OCI-LY1 (cell line): ENCODE results near the gene PTPRZ1.

Experiments used
- H2AFZ ChIP-seq: fragments of 200-600 bp; sonication (generic), shearing (Covaris generic); 2 replicates; pipeline ENCODE4 v1.6.0; 2014; ENCODE audit warnings: antibody characterized with exemption, mild to moderate bottlenecking, low read length
- H3F3A ChIP-seq: fragments of 200-600 bp; sonication (generic), shearing (Covaris generic); 2 replicates; pipeline ENCODE4 v1.6.0; 2014; ENCODE audit warnings: mild to moderate bottlenecking, antibody characterized with exemption, low read length, moderate library complexity; ENCODE audit not compliant: insufficient read depth
- H3K27ac ChIP-seq: fragments of 200-600 bp; sonication (generic); 2 replicates; pipeline ENCODE4 v1.5.1; 2014; ENCODE audit warnings: low read length, mixed run types, mild to moderate bottlenecking, low read depth; ENCODE audit not compliant: poor library complexity, severe bottlenecking
- H3K27me3 ChIP-seq: fragments of 200-600 bp; sonication (generic); 2 replicates; pipeline ENCODE4 v1.6.0; 2014; ENCODE audit warnings: antibody characterized with exemption, mild to moderate bottlenecking, low read length, moderate library complexity; ENCODE audit not compliant: insufficient read depth
- H3K36me3 ChIP-seq: fragments of 200-600 bp; sonication (generic); 2 replicates; pipeline ENCODE4 v1.6.1; 2014; ENCODE audit warnings: mild to moderate bottlenecking, antibody characterized with exemption, low read length, moderate library complexity, mixed read lengths; ENCODE audit not compliant: insufficient read depth
- H3K4me1 ChIP-seq: fragments of 200-600 bp; sonication (generic); 2 replicates; pipeline ENCODE4 v1.5.1; 2014; ENCODE audit warnings: mild to moderate bottlenecking, low read length, moderate library complexity; ENCODE audit not compliant: insufficient read depth, severe bottlenecking
- H3K4me2 ChIP-seq: fragments of 200-600 bp; sonication (generic), shearing (Covaris generic); 2 replicates; pipeline ENCODE4 v1.6.1; 2014; ENCODE audit warnings: low read length
- H3K4me3 ChIP-seq: fragments of 200-600 bp; sonication (generic); 2 replicates; pipeline ENCODE4 v1.5.1; 2014; ENCODE audit warnings: low read length, low read depth, mild to moderate bottlenecking, mixed read lengths; ENCODE audit not compliant: poor library complexity, severe bottlenecking
- H3K79me2 ChIP-seq: fragments of 200-600 bp; shearing (Covaris generic); 2 replicates; pipeline ENCODE4 v1.6.1; 2016; ENCODE audit warnings: mixed run types, low read length, mixed read lengths; ENCODE audit not compliant: insufficient read depth
- H3K9ac ChIP-seq: fragments of 200-600 bp; sonication (generic), shearing (Covaris generic); 2 replicates; pipeline ENCODE4 v1.6.1; 2014; ENCODE audit warnings: mild to moderate bottlenecking, low read length, mixed read lengths
- H3K9me2 ChIP-seq: fragments of 200-600 bp; sonication (generic), shearing (Covaris generic); 2 replicates; pipeline ENCODE4 v1.6.1; 2014; ENCODE audit warnings: low read depth, mild to moderate bottlenecking, low read length, mixed read lengths
- H3K9me3 ChIP-seq: fragments of 200-600 bp; shearing (Covaris generic); 2 replicates; pipeline ENCODE4 v1.6.1; 2014; ENCODE audit warnings: low read length, mixed read lengths
- H4K20me1 ChIP-seq: fragments of 200-600 bp; sonication (generic), shearing (Covaris generic); 2 replicates; pipeline ENCODE4 v1.6.0; 2016; ENCODE audit warnings: mild to moderate bottlenecking, low read length; ENCODE audit not compliant: insufficient read depth
- EZH2 ChIP-seq: fragments of 200-600 bp; sonication (generic), shearing (Covaris generic); IDR thresholded peaks from 2 replicates; pipeline ENCODE4 v1.8.0; 2017; ENCODE audit warnings: borderline replicate concordance, mixed run types, mild to moderate bottlenecking, antibody characterized with exemption, low read length, moderate library complexity, mixed read lengths
- TF ChIP-seq, protein P1 (sequence below): fragments of 200-600 bp; sonication (generic), shearing (Covaris generic); IDR thresholded peaks from 2 replicates; pipeline ENCODE4 v1.5.1; 2017; ENCODE audit warnings: mild to moderate bottlenecking, antibody characterized with exemption, low read length, moderate library complexity, mixed read lengths

Gene PTPRZ1

DNA sequence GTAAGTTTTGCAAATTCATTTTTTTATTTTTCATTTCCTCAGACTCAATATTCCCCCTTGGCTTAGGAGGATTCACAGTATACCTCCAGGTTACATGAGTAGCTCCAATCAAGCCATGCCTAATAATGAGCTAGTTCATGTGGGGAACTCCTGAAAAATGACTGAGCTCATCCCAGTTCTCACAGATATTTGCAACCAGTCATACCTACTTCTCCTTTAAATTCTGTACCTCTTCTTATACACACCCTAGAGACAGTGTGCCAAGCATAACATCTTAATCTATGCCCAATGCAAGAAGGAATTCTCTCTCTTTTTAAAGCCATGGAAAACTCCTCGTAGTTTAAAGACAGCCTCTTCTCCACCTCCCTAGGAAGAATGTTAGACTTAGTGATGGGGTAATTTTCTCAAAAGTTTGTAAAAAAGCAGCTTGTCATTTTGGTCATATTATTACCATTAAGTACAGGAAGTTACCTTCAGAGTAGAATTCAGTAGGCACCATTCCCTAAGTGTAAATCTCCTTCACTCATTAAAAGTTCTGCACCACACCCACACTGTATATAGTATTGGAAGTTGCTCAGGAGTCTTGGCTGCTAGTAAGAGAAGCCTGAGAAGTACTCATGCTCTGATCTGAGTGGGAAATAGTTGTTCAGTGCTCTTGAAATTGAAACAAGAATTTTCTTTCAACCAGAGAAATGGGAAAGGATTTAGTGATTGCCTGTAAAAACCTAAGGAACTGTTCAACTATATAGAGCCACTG, 72.7 kb downstream of the PTPRZ1 start:
- no peaks in the 10 kb centered on the region for H3K9me2 ChIP-seq
- H3K27ac ChIP-seq = no peak overlapping the region
- no peaks in the 10 kb centered on the region for H3K4me1 ChIP-seq
- no peak overlapping the region for H3K4me2 ChIP-seq
- H4K20me1 ChIP-seq = no peaks in the 10 kb centered on the region
- H3K4me3 ChIP-seq = no peak overlapping the region
- no peaks in the 10 kb centered on the region for H3K9me3 ChIP-seq
- H3K36me3 ChIP-seq = no peaks in the 10 kb centered on the region
- H2AFZ ChIP-seq = no peak overlapping the region
- H3K9ac ChIP-seq = no peak overlapping the region
- no peaks in the 10 kb centered on the region for H3K27me3 ChIP-seq
- H3F3A ChIP-seq = no peaks in the 10 kb centered on the region
- no peaks in the 10 kb centered on the region for H3K79me2 ChIP-seq
- no peak for TF ChIP-seq EZH2
- TF ChIP-seq, protein P1, sequence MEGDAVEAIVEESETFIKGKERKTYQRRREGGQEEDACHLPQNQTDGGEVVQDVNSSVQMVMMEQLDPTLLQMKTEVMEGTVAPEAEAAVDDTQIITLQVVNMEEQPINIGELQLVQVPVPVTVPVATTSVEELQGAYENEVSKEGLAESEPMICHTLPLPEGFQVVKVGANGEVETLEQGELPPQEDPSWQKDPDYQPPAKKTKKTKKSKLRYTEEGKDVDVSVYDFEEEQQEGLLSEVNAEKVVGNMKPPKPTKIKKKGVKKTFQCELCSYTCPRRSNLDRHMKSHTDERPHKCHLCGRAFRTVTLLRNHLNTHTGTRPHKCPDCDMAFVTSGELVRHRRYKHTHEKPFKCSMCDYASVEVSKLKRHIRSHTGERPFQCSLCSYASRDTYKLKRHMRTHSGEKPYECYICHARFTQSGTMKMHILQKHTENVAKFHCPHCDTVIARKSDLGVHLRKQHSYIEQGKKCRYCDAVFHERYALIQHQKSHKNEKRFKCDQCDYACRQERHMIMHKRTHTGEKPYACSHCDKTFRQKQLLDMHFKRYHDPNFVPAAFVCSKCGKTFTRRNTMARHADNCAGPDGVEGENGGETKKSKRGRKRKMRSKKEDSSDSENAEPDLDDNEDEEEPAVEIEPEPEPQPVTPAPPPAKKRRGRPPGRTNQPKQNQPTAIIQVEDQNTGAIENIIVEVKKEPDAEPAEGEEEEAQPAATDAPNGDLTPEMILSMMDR = no peak

DNA sequence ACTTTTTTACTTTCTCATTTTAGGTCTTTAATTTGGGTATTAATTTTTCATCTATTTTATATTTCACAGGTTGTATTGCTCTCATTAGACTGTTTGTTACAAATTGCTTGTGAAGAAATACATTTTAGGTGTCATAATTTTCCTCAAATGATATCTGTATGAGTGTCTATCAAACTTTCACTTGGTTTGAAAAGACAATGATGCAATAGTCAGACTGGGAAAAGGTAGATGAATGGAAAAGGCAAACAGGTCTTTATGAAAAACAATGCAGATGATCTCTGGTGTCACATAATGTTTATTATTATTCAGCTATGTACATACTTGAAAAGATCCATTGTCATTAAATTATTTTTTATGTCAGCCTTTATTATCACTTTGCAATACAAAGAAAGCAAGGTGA, 80.2 kb downstream of the PTPRZ1 start:
- no peaks in the 10 kb centered on the region for H3K27me3 ChIP-seq
- no peaks in the 10 kb centered on the region for H3K36me3 ChIP-seq
- no peak overlapping the region for H2AFZ ChIP-seq
- H3K79me2 ChIP-seq = no peaks in the 10 kb centered on the region
- no peaks in the 10 kb centered on the region for H3K9me2 ChIP-seq
- TF ChIP-seq EZH2 = no peak
- TF ChIP-seq, protein P1 = no peak
- no peak overlapping the region for H3K4me3 ChIP-seq
- H4K20me1 ChIP-seq = no peaks in the 10 kb centered on the region
- no peak overlapping the region for H3K4me2 ChIP-seq
- H3K9ac ChIP-seq = no peak overlapping the region
- H3F3A ChIP-seq = no peaks in the 10 kb centered on the region
- H3K4me1 ChIP-seq = no peaks in the 10 kb centered on the region
- no peaks in the 10 kb centered on the region for H3K9me3 ChIP-seq
- H3K27ac ChIP-seq = no peak overlapping the region

DNA sequence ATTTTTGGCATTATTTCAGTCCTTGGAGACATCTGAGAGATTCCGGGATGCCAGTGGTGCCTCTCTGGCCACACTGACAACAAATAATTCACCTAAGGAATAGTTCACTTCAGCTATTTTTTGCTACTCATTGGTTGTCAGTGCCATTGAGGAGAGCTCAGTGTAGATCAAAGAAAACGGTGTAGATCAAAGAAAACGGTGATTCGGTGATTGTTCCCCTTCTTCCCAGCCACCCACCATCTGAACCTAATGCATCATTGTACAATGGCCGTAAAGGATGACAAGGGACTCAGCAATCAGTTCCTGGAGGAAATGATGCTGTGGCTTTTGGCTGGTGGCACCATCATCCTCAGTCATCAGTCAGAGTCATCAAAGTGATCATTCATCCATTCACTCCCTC, 80.6 kb downstream of the PTPRZ1 start:
- no peaks in the 10 kb centered on the region for H3K27me3 ChIP-seq
- H3K4me1 ChIP-seq = no peaks in the 10 kb centered on the region
- H3K4me2 ChIP-seq = no peak overlapping the region
- no peak overlapping the region for H3K27ac ChIP-seq
- H3K36me3 ChIP-seq = no peaks in the 10 kb centered on the region
- no peaks in the 10 kb centered on the region for H3K9me2 ChIP-seq
- H3K9ac ChIP-seq = no peak overlapping the region
- H2AFZ ChIP-seq = no peak overlapping the region
- no peak for TF ChIP-seq EZH2
- TF ChIP-seq, protein P1 = no peak
- H3K79me2 ChIP-seq = no peaks in the 10 kb centered on the region
- H3K4me3 ChIP-seq = no peak overlapping the region
- no peaks in the 10 kb centered on the region for H3K9me3 ChIP-seq
- H3F3A ChIP-seq = no peaks in the 10 kb centered on the region
- no peaks in the 10 kb centered on the region for H4K20me1 ChIP-seq
